GM18870 (cell line): ENCODE data around the gene TBC1D25.
"Not testable (repeated sequence)": the region's sequence is repeated elsewhere in the genome, so short reads cannot be mapped to it uniquely, and the experiment has no call there.

Source experiments
- ATAC-seq: cut with Tn5 transposase; IDR thresholded peaks from one replicate; pipeline ENCODE4 v1.9.1; 2021; ENCODE audit warnings: moderate library complexity; ENCODE audit not compliant: unreplicated experiment

Gene TBC1D25

DNA sequence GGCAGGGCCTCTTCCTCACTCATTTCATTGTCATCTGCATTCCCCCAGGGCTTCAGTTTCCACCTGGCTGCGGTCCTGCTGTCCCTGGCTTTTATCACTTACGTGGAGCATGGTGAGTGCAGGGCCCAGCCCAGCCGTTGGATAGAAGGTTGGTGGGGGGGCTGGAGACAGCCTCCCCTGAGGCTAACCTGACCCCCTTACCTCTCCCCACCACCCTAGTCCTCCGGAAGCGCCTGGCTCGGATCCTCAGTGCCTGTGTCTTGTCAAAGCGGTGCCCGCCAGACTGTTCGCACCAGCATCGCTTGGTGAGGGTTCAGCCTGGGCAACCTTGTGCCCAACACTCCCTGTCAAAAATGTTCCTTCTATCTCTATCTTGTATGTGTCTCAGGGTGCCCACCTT is 23.7 kb upstream of the TBC1D25 start:
- no peak for ATAC-seq

DNA sequence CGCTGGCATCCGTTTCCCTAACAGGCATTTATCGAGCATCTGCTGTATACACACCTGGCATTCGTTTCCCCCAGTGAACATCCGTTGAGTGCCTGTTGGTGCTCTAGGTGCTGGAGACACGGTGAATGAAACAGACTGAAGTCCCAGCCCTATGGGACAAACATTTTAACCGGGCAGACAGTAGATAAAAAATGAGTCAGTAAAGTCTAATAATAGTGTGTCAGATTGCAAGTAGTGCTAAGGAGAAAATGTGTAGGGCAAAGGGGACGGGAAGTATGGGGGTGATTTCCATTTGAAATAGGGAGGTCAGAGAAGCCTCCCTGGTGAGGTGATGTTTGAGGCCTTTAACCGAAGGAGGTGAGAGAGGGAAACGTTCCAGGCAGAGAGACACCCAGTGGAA is 23.2 kb upstream of the TBC1D25 start:
- no peak for ATAC-seq

DNA sequence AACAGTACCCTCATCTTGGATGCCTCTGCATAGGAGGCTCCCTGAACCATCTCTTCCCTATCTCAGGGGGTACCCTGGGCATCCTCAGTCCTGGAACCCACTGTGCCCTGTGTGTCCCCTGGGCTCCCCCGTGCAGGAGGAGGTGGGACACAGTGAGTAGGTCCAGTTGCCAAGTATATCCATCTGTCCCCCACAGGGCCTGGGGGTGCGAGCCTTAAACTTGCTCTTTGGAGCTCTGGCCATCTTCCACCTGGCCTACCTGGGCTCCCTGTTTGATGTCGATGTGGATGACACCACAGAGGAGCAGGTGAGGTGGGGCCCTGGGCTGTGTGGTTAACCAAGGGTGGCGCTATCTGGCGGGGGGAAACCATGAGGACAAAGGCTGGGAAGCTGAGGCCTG is 22.5 kb upstream of the TBC1D25 start:
- no peak for ATAC-seq

DNA sequence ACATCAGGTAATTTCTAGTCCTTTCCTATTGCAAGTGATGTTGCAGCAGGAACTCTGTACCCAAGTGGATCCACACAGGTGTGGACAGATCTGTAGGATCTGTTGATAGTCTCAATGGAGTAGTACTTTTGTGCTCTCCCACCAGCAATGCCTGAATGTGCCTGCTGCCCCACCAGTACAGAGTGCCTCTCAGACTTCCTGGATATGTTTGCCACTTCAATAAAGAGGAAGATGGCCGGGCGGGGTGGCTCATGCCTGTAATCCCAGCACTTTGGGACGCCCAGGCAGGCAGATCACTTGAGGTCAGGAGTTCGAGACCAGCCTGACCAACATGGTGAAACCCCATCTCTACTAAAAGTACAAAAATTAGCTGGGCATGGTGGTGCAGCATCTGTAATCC is 20.0 kb upstream of the TBC1D25 start:
- ATAC-seq: not testable (repeated sequence)

DNA sequence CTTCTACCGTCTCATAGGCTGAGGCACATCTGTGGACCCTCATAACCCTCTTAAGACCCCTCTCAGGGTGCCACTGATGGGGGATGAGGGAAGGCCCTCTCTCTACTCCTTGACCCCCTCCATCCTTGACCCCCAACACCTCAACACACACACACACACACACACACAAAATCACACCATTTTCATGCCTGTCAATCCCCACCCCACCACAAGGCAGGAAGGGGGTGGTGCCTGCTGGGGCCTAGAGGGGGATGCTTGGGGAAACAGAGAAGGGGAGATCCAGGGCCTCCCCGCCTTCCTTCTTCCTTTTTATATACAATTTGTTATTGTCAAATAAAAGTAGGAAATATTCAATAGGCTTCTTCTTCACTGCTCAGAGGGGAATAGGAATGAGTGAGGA is 19.1 kb upstream of the TBC1D25 start:
- no peak for ATAC-seq

DNA sequence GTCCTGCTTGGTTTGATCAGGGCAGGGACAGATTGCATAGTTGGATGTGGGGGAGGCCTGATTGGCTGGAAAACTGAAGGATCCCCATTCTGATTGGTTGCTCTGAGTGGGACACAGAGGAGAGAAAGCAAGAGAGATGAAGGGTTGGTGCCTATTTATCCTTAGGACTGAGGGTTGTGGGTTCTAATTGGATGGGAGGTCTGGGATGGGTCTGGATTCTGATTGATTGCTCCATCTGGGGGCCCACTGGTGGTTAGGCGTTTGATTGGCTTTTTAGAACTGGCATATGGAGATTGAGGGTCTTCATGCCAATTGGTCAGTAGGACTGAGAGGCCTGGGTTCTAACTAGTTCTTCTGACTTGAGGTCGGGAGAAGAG is 18.6 kb upstream of the TBC1D25 start:
- no peak for ATAC-seq

DNA sequence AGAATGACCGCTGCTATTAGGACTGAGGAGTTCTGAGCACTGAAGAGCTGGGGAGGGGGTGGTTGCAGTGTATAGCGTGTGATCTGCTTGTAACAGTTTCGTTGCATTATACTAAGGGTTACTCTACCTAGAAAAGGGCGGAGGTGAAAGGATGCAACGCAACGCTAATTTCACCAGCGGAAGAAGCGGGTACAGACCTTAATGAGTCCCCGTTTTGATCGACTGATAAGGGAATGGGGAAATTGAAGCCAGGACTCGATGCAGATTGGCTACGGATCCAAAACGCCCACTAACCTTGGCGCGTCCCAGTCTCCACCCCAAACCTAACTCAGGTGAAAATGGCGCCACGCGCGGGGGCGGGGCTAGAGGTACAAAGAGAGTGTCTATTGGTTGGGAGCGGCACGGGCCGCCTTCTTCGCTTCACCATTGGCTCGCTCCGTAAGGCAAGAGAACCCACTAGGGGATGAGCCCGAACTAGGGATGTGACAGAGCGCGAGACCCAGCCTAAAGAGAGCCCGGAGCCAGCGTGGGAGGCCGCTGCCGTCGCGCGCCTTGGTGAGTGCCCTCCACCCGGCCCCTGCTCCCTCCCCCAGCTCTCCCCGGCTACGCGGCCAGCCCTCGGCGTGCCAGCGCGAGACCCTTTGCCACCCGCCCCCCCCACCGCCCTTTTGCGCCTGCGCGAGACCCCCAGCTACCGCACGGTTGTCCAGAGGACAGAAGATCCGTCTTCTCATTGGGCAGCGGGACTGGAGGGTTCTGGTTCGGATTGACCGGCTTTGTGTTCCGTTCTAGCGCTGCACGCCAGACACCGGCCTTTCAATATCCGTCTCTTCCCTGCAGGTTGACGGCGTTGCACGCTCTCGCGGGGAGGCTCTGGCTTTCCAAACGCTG is 17.9 kb upstream of the TBC1D25 start, which contains the start of gene EBP:
Gene EBP (plus strand): TSS at position 456 of the 891 bp plus-strand sequence. CDS start 1,964 bp downstream, outside the sequence.
- ATAC-seq: peak; percentile 92

DNA sequence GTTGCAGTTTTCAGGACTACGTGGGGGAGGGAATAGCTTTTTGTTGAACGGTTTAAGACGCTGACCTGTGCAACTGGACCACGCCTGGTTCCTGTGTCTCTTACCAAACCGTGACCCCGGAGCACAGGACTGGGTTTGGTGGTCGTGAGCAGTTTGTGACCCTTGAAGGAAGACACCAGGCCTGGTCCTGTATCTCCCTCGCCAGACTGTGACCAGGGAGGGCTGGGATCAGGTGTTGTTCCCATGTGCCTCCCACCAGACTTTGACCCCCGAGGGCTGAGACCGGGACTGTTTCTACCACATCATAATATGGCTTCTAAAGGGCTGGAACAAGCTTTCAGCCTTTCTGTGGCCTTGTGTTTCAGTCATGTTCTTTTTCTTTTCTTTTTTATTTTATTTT is 17.2 kb upstream of the TBC1D25 start:
- no peak for ATAC-seq

DNA sequence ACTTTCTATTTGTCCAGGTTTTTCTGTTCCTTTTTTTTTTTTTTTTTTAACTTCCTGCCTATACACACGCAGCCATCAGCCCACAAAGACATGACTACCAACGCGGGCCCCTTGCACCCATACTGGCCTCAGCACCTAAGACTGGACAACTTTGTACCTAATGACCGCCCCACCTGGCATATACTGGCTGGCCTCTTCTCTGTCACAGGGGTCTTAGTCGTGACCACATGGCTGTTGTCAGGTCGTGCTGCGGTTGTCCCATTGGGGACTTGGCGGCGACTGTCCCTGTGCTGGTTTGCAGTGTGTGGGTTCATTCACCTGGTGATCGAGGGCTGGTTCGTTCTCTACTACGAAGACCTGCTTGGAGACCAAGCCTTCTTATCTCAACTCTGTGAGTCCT is 15.8 kb upstream of the TBC1D25 start:
- no peak for ATAC-seq

DNA sequence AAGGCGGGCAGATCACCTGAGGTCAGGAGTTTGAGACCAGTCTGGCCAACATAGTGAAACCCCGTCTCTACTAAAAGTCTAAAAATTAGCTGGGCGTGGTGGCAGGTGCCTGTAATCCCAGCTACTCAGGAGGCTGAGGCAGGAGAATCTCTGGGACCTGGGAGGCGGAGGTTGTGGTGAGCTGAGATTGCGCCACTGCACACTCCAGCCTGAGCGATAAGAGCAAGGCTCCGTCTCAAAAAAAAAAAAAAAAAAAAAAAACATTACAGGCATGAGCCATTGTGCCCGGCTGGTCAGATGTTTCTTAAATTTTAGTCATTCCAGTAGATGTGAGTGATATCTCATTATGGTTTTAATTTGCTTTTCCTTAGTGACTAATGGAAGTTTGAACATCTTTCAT is 13.7 kb upstream of the TBC1D25 start:
- ATAC-seq: not testable (repeated sequence)

DNA sequence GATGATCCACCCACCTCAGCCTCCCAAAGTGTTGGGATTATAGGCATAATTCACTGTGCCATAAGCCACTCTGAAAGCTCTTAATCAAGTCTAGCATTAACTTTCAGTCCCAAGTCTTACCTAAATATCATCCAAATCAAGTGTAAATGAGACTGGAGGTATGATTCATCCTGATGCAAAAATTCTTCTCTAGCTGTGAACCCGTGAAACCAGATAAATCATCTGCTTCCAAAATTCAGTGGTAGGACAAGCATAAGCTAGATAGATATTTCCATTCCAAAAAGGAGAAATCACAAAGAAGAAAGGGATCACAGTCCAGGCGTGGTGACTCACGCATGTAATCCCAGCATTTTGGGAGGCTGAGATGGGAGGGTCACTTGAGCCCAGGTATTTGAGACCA is 8.8 kb upstream of the TBC1D25 start:
- no peak for ATAC-seq

DNA sequence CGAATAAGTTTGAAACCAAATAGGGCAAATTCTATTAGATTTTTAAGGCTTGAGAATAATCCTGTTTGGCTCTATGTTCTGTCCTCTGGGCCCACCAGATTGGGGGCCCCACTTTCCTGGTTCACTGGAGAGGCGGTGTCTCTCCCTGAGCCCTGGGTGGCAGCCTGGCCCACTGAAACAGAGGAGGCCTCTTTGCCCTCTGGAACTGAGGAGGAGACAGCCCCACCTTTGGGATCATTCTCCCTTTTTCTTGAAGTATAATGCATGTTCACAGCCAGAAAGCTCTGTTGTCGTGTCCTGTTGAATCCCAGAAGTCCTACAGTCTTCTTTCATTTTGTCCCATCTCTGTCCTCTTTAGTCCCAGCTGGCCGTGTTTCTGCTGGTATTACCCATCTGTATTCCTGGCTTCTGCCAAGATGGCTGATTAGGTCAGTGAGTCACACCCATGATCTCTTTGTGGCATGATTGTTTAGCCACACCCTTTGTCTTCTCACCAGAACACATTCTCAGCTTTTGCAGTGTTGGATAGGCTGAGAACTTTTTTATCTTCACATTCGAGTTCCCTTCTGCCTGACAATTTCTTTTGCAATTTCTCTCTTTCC is 8.1 kb upstream of the TBC1D25 start:
- no peak for ATAC-seq

DNA sequence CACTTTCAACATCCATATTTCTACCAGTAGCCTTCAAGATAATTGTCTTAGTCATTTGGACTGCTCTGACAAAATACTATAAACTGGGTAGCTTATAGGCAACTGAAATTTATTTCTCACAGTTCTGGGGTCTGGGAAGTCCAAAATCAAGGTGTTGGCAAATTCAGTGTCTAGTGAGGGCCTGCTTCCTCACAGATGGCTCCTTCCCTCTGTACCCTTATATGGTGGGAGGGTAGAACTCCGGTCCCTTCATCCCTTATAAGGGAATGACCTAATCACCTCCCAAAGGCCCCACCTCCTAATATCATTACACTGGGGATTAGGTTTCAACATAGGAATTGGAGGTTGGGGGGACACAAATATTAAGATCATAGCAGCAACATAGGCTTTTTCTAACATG is 7.4 kb upstream of the TBC1D25 start:
- ATAC-seq: no peak

DNA sequence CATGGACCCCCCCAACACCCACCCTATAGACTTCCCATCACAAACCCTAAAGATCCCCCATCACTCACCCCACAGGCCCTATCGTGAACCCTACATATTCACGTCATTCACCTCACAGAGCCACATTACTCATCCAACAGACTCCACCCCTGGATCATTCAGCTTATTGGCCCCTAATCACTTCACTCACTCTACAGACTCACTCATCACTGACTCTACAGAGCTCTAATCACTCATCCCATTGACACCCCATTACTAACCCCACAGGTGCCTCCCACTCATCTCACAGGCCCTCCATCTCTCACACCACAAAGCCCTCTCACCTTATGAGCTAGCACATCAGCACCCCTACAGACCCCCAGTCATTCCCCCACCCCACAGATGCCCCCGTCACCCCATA is 6.3 kb upstream of the TBC1D25 start:
- no peak for ATAC-seq

DNA sequence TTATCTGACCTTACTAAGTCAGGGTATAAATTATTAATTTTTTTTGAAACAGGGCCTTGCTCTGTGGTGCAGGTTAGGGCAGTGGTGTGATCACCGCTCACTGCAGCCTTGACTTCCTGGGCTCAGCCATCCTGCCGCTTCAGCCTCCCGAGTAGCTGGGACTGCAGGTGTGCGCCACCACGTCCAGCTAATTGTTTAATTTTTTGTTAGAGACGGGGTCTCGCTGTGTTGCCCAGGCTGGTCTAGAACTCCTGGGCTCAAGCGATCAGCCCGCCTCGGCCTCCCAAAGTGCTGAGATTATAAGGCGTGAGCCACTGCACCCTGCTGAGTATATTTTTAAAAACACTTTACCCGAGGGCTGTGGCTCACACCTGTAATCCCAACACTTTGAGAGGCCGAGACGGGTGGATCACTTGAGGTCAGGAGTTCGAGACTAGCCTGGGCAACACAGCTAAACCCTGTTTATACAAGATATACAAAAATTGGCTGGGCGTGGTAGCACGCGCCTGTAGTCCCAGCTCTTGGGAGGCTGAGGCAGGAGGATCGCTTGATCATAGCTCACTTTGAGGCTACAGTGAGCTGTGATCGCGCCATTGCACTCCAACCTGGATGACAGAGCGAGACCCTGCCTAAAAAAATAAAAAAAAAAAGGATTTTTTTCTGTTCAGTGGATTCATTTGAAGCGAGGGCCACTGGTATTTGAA is 721 bp upstream of the TBC1D25 start:
- ATAC-seq: no peak

DNA sequence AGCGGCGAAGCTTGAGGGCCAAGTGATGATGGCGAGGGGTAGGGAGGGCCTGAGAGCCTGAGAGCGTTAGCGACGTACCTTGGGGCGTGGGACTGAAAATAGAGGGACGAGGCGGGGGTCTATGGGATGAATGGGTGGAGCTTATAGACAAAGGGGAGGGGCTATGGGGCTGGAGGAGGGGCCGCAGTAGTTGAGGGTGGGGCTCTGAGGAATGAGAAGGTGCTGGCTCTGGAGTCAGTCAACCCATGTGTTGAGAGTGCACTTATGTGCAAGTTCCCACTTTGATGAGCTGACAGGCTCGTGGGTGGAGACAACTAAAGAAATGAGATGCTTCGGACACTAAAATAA is 488 bp downstream of the TBC1D25 start:
- ATAC-seq: no peak

DNA sequence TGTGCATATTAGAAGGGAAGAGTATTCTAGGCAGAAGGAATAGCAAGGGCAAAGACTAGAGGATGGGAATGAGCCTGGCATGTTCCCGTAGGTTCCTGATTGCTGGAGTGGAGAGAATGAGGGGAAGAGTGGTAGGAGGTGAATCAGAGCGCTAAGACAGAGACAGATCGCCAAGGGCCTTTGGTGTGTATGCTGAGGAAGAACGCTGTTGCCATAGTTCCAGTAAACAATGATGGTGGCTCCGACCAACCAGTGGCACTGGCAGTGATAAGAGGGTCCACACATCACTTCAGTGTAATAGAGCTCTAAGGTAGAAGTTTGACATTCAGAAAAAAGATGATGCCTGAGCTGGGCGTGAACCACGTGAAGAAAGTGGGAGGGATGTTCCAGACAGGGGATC is 966 bp downstream of the TBC1D25 start:
- no peak for ATAC-seq

DNA sequence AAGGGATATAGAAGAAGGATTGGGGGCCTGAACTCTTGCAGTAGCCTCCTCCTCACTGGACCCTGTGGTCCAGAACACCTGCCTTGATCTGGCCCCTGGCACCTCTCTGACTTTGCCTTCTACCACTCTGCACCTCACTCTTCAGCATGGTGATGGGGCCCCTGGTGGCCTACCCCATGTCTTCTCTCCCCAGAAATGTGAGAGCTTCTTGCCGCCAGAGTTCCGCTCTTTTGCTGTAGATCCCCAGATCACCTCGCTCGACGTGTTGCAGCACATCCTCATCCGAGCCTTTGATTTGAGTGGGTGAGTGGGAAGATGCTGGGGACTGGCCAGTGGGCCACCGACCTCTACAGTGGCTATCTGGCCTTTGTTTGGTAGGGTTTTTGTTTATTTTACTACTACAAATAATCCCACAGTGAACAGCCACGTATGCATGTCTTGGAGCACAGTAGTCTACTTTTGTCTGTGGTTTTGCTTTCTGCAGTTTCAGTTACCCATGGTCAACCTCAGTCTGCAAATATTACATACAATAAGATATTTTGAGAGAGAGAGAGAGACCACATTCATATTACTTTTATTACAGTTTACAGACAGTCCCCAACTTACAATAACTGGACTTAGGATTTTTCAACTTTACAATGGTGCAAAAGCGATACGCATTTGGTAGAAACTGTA is 1.8 kb downstream of the TBC1D25 start:
- no peak for ATAC-seq

DNA sequence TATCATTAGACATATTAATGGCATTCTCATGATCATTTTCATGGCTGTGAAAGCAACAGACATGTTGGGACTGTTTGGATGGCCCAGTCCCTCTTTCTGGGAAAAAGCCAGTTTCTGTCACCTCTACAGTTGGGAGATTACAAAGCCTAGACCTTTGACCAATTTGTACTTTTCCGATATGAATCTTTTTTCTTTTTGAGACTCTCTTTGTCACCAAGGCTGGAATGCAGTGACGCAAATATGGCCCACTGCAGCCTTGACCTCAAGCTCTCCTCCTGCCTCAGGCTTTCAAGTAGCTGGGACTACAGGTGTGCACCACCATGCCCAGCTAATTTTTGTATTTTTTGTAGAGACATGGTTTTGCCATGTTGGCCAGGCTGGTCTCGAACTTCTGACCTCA is 9.4 kb downstream of the TBC1D25 start:
- no peak for ATAC-seq

DNA sequence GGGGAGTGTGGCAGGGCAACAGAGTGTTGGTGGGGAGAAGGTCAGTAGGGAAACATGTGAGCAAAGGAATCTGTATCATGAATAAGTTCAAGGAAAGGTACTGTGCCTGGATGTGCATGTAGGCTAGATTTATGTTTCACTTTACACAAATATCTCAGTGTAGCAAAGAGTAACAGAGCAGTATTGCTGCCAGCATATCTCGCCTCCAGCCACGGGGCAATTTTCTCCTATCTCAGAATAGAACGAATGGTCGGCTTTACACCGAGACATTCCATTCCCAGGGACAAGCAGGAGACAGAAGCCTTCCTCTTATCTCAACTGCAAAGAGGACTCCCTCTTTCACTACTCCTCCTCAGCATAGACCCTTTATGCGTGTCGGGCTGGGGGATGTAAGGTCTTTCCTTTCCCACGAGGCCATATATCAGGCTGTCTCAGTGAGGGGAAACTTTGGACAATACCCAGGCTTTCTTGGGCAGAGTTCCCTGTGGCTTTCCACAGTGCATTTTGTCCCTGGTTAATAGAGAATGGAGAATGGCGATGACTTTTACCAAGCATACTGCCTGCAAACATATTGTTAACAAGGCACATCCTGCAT is 16.3 kb downstream of the TBC1D25 start:
- not testable (repeated sequence) for ATAC-seq

DNA sequence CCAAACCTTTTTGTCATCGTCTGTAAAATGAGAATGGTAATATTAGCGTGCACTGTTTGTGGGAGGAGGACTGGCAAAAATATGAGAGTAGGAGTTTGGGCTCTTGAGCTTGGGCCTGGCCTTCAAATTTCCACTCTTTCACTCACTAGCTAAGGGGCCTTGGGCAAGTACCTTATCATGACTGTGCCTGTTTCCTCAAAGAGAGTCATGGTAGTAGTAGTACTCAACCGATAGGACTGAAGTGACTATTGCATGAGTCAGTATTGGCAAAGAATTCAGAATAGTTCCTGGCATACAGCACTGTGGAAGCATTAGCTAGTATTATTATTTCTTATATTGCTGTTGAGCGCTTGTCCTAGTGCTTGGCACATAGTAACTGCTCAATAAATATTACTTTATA is 18.8 kb downstream of the TBC1D25 start:
- no peak for ATAC-seq
